Neural cell (in vitro differentiated cells): ENCODE data around the gene PRSS33. TPM values are rescaled to one million over a fixed set of nuclear protein-coding genes. Genes with fewer than 3 reads are reported as not detected.

Experiments used
- H2AFZ ChIP-seq: fragments of 200-600, 300-800 bp; sonication (generic), shearing (Covaris generic); 2 replicates; pipeline ENCODE4 v1.6.0; 2014; ENCODE audit warnings: low read depth, mild to moderate bottlenecking, antibody characterized with exemption, low read length, moderate library complexity
- H3F3A ChIP-seq: fragments of 200-600 bp; shearing (Covaris generic); 2 replicates; pipeline ENCODE4 v1.6.1; 2016; ENCODE audit warnings: mild to moderate bottlenecking, moderate library complexity, mixed read lengths, antibody characterized with exemption, low read length; ENCODE audit not compliant: insufficient read depth, poor library complexity, severe bottlenecking
- H3K27ac ChIP-seq: fragments of 200-600, 300-800 bp; sonication (generic), shearing (Covaris generic); 2 replicates; pipeline ENCODE4 v1.5.1; 2014; ENCODE audit warnings: mild to moderate bottlenecking, low read length, moderate library complexity
- H3K27me3 ChIP-seq: fragments of 300-800, 200-600 bp; sonication (generic), shearing (Covaris generic); 2 replicates; pipeline ENCODE4 v1.6.0; 2014; ENCODE audit warnings: mild to moderate bottlenecking, low read depth, low read length, moderate library complexity; ENCODE audit not compliant: insufficient read depth
- H3K36me3 ChIP-seq: fragments of 300-800, 200-600 bp; sonication (generic), shearing (Covaris generic); 2 replicates; pipeline ENCODE4 v1.5.1; 2014; ENCODE audit warnings: mild to moderate bottlenecking, antibody characterized with exemption, low read length, moderate library complexity; ENCODE audit not compliant: insufficient read depth
- H3K4me2 ChIP-seq: fragments of 300-800, 200-600 bp; sonication (generic), shearing (Covaris generic); 2 replicates; pipeline ENCODE4 v1.6.0; 2014; ENCODE audit warnings: mild to moderate bottlenecking, low read length
- H3K4me3 ChIP-seq: fragments of 300-800, 200-600 bp; sonication (generic), shearing (Covaris generic); 2 replicates; pipeline ENCODE4 v1.5.1; 2014; ENCODE audit warnings: mild to moderate bottlenecking, low read length, moderate library complexity
- H3K79me2 ChIP-seq: fragments of 200-600 bp; shearing (Covaris generic); replicated peaks from 2 replicates; pipeline ENCODE4 v1.6.0; 2014; ENCODE audit warnings: mild to moderate bottlenecking, low read length, moderate library complexity; ENCODE audit not compliant: insufficient read depth
- H3K9ac ChIP-seq: fragments of 300-800, 200-600 bp; sonication (generic), shearing (Covaris generic); 2 replicates; pipeline ENCODE4 v1.6.1; 2016; ENCODE audit warnings: mild to moderate bottlenecking, low read length, mixed read lengths
- H3K9me2 ChIP-seq: fragments of 200-600 bp; shearing (Covaris generic); 2 replicates; pipeline ENCODE4 v1.6.1; 2016; ENCODE audit warnings: mild to moderate bottlenecking, low read length, mixed read lengths; ENCODE audit not compliant: insufficient read depth
- H3K9me3 ChIP-seq: fragments of 200-600, 300-800 bp; sonication (generic), shearing (Covaris generic); 2 replicates; pipeline ENCODE4 v1.6.1; 2016; ENCODE audit warnings: mild to moderate bottlenecking, mixed run types, low read length, moderate library complexity, mixed read lengths
- H4K20me1 ChIP-seq: fragments of 200-600 bp; shearing (Covaris generic); 2 replicates; pipeline ENCODE4 v1.6.1; 2016; ENCODE audit warnings: mild to moderate bottlenecking, mixed run types; ENCODE audit not compliant: insufficient read depth
- EP300 ChIP-seq: fragments of 450-650 bp; conservative IDR thresholded peaks from 2 replicates; pipeline ENCODE4 v1.6.1; 2014; ENCODE audit warnings: antibody characterized with exemption, mild to moderate bottlenecking, moderate library complexity; ENCODE audit not compliant: poor library complexity, severe bottlenecking
- EZH2 ChIP-seq: fragments of 200-600, 300-800 bp; shearing (Covaris generic), sonication (generic); IDR thresholded peaks from 2 replicates; pipeline ENCODE4 v1.6.1; 2014; ENCODE audit warnings: antibody characterized with exemption, low read length, borderline replicate concordance, mild to moderate bottlenecking; ENCODE audit not compliant: insufficient read depth, poor library complexity, severe bottlenecking
- MXI1 ChIP-seq: fragments of 450-650 bp; conservative IDR thresholded peaks from 2 replicates; pipeline ENCODE4 v1.6.1; 2014; ENCODE audit warnings: antibody characterized with exemption, mild to moderate bottlenecking; ENCODE audit not compliant: poor library complexity, severe bottlenecking
- POLR2AphosphoS5 ChIP-seq: IDR thresholded peaks from 2 replicates; pipeline ENCODE4 v1.6.1; 2012
- RAD21 ChIP-seq: fragments of 450-650 bp; conservative IDR thresholded peaks from 2 replicates; pipeline ENCODE4 v1.6.1; 2014; ENCODE audit warnings: antibody characterized with exemption, mild to moderate bottlenecking, moderate library complexity
- SMC3 ChIP-seq: fragments of 450-650 bp; conservative IDR thresholded peaks from 2 replicates; pipeline ENCODE4 v1.6.1; 2014; ENCODE audit warnings: antibody characterized with exemption, mild to moderate bottlenecking, moderate library complexity; ENCODE audit not compliant: poor library complexity
- TAF1 ChIP-seq: IDR thresholded peaks from 2 replicates; pipeline ENCODE4 v1.6.1; 2012; ENCODE audit warnings: low read depth
- polyA plus RNA-seq: library from polyadenylated mRNA; depleted of rRNA; stranded (reverse); fragments of >200 nt; gene quantifications from 2 replicates; pipeline ENCODE4 v1.2.3, GENCODE V29; 2014
- TF ChIP-seq, protein P1 (sequence below): IDR thresholded peaks from 2 replicates; pipeline ENCODE4 v1.6.1; 2012; ENCODE audit warnings: borderline replicate concordance
- TF ChIP-seq, protein P2 (sequence below): fragments of 450-650 bp; IDR thresholded peaks from 2 replicates; pipeline ENCODE4 v1.5.1; 2014; ENCODE audit warnings: antibody characterized with exemption, mild to moderate bottlenecking, moderate library complexity; ENCODE audit not compliant: poor library complexity, severe bottlenecking

The PRSS33 gene
- polyA plus RNA-seq, 1 donor from 2014 or later = not detected

DNA sequence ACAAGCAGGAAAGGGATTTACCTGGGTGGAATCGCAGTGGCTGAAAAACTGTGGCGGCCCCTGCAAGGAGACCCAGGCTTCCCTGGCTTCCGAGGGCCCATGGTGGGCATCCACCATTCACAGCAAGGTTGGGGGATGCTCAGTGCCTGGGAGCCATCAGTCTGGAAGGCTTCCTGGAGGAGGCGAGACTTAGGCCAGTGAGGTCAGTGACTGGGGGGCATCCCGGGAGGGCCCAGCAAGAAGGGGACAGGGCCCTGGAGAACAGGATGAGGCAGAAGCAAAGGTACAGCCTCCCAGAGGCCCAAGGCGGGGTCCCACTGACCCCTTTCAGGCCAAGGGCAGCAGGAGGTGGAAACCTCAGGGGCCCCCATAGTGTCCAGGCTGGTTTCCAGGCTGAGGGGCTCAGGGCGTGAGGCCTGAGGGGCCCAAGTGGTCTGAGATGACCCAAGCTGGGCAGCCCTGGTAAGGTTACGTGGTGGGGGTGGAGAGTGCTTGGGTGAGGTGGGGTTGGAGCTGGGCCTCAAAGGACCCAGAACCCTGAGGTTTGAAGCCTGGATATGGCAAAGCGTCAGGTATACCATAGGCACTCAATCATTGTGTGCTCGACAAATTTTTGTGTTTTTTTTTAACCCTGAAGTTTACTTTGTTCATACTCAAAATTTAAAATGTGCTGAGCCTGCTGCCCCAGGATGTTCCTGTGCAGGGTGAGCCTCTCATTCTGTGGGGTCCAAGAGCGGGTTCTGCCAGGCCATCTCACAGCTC lies 50.7 kb downstream of the PRSS33 start:
- no peaks in the 10 kb centered on the region for H3K79me2 ChIP-seq
- H3K27ac ChIP-seq = no peak overlapping the region
- TF ChIP-seq, protein P1, sequence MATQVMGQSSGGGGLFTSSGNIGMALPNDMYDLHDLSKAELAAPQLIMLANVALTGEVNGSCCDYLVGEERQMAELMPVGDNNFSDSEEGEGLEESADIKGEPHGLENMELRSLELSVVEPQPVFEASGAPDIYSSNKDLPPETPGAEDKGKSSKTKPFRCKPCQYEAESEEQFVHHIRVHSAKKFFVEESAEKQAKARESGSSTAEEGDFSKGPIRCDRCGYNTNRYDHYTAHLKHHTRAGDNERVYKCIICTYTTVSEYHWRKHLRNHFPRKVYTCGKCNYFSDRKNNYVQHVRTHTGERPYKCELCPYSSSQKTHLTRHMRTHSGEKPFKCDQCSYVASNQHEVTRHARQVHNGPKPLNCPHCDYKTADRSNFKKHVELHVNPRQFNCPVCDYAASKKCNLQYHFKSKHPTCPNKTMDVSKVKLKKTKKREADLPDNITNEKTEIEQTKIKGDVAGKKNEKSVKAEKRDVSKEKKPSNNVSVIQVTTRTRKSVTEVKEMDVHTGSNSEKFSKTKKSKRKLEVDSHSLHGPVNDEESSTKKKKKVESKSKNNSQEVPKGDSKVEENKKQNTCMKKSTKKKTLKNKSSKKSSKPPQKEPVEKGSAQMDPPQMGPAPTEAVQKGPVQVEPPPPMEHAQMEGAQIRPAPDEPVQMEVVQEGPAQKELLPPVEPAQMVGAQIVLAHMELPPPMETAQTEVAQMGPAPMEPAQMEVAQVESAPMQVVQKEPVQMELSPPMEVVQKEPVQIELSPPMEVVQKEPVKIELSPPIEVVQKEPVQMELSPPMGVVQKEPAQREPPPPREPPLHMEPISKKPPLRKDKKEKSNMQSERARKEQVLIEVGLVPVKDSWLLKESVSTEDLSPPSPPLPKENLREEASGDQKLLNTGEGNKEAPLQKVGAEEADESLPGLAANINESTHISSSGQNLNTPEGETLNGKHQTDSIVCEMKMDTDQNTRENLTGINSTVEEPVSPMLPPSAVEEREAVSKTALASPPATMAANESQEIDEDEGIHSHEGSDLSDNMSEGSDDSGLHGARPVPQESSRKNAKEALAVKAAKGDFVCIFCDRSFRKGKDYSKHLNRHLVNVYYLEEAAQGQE = no peak
- TF ChIP-seq, protein P2, sequence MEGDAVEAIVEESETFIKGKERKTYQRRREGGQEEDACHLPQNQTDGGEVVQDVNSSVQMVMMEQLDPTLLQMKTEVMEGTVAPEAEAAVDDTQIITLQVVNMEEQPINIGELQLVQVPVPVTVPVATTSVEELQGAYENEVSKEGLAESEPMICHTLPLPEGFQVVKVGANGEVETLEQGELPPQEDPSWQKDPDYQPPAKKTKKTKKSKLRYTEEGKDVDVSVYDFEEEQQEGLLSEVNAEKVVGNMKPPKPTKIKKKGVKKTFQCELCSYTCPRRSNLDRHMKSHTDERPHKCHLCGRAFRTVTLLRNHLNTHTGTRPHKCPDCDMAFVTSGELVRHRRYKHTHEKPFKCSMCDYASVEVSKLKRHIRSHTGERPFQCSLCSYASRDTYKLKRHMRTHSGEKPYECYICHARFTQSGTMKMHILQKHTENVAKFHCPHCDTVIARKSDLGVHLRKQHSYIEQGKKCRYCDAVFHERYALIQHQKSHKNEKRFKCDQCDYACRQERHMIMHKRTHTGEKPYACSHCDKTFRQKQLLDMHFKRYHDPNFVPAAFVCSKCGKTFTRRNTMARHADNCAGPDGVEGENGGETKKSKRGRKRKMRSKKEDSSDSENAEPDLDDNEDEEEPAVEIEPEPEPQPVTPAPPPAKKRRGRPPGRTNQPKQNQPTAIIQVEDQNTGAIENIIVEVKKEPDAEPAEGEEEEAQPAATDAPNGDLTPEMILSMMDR = no peak
- TF ChIP-seq TAF1 (no peak), EP300 (no peak), MXI1 (no peak)
- H3K4me3 ChIP-seq = no peak overlapping the region
- no peaks in the 10 kb centered on the region for H3F3A ChIP-seq
- no peaks in the 10 kb centered on the region for H3K9me2 ChIP-seq
- H3K36me3 ChIP-seq = no peaks in the 10 kb centered on the region
- H4K20me1 ChIP-seq = no peaks in the 10 kb centered on the region
- H2AFZ ChIP-seq = no peak overlapping the region
- no peaks in the 10 kb centered on the region for H3K9me3 ChIP-seq
- no peaks in the 10 kb centered on the region for H3K27me3 ChIP-seq
- H3K4me2 ChIP-seq = no peak overlapping the region
- H3K9ac ChIP-seq = no peak overlapping the region

DNA sequence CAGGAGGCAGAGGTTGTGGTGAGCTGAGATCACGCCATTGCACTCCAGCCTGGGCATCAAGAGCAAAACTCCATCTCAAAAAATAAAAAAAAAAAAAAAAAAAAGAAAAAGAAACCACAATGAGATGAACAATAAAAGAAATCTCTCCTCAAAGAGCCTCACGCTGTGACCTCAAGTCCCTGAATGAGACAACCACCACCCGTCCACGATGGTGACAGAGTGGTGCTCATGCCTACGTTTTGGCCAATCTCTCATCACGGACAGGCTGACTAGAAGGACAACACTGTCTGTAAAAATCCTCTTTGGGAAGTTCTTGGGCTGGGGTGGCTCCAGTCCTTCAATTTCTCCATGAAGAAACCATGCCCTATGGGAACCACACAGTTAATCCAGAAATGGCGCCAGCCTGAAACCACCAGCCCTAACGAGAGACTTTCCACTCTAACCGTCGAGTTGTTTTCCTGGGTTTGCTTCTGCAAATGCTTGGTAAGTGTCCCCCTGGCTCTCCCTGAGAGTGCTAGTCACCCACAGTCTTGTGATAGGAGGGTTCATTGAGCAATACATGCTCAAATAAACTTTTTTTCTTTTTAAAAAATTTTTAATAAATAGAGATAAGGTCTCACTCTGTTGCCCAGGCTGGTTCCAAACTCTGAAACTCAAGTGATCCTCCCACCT lies 52.4 kb downstream of the PRSS33 start:
- Histone ChIP-seq H3K79me2 (no peaks in the 10 kb centered on the region), H3K27me3 (no peaks in the 10 kb centered on the region), H3K4me3 (no peak overlapping the region), H3F3A (no peaks in the 10 kb centered on the region), H3K9me3 (no peaks in the 10 kb centered on the region), H3K4me2 (no peak overlapping the region), H3K9ac (no peak overlapping the region), H3K9me2 (no peaks in the 10 kb centered on the region), H2AFZ (no peak overlapping the region), H3K27ac (no peak overlapping the region), H3K36me3 (no peaks in the 10 kb centered on the region), H4K20me1 (no peaks in the 10 kb centered on the region)
- TF ChIP-seq, protein P2 = no peak
- TF ChIP-seq TAF1 = no peak
- no peak for TF ChIP-seq EZH2
- no peak for TF ChIP-seq SMC3
- TF ChIP-seq, protein P1 = no peak
- no peak for TF ChIP-seq POLR2AphosphoS5
- no peak for TF ChIP-seq RAD21
- no peak for TF ChIP-seq MXI1
- TF ChIP-seq EP300 = no peak
